ENCODE measurements around the gene TPRKB.

Gene TPRKB

GRCh38 chr2:73714091-73714490 lies 23.1 kb downstream of the TPRKB start:
- H3K79me2 ChIP-seq, result no peaks in the 10 kb centered on the region
- no peak overlapping the region for H2AFZ ChIP-seq
- no peak overlapping the region for H3K9ac ChIP-seq

GRCh38 chr2:73708527-73708926 lies 28.6 kb downstream of the TPRKB start:
- Histone ChIP-seq H3K79me2 (no peaks in the 10 kb centered on the region), H3K27me3 (ENCODE audit: control insufficient read depth, insufficient read depth, low read length) (no peaks in the 10 kb centered on the region), H3K9ac (no peak overlapping the region), H3K4me2 (ENCODE audit: low read length) (no peak overlapping the region), H3K4me3 (ENCODE audit: low read depth, low read length) (no peak overlapping the region), H3K9me3 (ENCODE audit: control insufficient read depth, low read length) (no peaks in the 10 kb centered on the region), H2AFZ (no peak overlapping the region), H3K27ac (no peak overlapping the region), H3K36me3 (ENCODE audit: control insufficient read depth, insufficient read depth, low read length) (no peaks in the 10 kb centered on the region), H3K4me1 (no peaks in the 10 kb centered on the region)
- TF ChIP-seq, protein P1, sequence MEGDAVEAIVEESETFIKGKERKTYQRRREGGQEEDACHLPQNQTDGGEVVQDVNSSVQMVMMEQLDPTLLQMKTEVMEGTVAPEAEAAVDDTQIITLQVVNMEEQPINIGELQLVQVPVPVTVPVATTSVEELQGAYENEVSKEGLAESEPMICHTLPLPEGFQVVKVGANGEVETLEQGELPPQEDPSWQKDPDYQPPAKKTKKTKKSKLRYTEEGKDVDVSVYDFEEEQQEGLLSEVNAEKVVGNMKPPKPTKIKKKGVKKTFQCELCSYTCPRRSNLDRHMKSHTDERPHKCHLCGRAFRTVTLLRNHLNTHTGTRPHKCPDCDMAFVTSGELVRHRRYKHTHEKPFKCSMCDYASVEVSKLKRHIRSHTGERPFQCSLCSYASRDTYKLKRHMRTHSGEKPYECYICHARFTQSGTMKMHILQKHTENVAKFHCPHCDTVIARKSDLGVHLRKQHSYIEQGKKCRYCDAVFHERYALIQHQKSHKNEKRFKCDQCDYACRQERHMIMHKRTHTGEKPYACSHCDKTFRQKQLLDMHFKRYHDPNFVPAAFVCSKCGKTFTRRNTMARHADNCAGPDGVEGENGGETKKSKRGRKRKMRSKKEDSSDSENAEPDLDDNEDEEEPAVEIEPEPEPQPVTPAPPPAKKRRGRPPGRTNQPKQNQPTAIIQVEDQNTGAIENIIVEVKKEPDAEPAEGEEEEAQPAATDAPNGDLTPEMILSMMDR (IDR thresholded peaks at IDR 0.05), result no peak

More at GRCh38 chr2:73714091-73714490, 23.1 kb downstream of the TPRKB start:
- TF ChIP-seq, protein P1 (IDR thresholded peaks at IDR 0.05), result no peak
- Histone ChIP-seq H3K36me3 (ENCODE audit: control insufficient read depth, insufficient read depth, low read length) (no peaks in the 10 kb centered on the region), H3K27ac (no peak overlapping the region), H3K27me3 (ENCODE audit: control insufficient read depth, insufficient read depth, low read length) (no peaks in the 10 kb centered on the region), H3K9me3 (ENCODE audit: control insufficient read depth, low read length) (peaks cover 5% of the 10 kb centered on the region), H3K4me1 (no peaks in the 10 kb centered on the region), H3K4me2 (ENCODE audit: low read length) (no peak overlapping the region), H3K4me3 (ENCODE audit: low read depth, low read length) (no peak overlapping the region)

- H3K79me2 ChIP-seq, result no peaks in the 10 kb centered on the region
- H3K4me1 ChIP-seq, result no peaks in the 10 kb centered on the region
- no peaks in the 10 kb centered on the region for H3K36me3 ChIP-seq (ENCODE audit: control insufficient read depth, insufficient read depth, low read length)
- no peaks in the 10 kb centered on the region for H3K9me3 ChIP-seq (ENCODE audit: control insufficient read depth, low read length)
- no peak overlapping the region for H3K4me2 ChIP-seq (ENCODE audit: low read length)
- H3K9ac ChIP-seq, result no peak overlapping the region
- no peak overlapping the region for H3K4me3 ChIP-seq (ENCODE audit: low read depth, low read length)
- TF ChIP-seq, protein P1 (IDR thresholded peaks at IDR 0.05), result no peak
- H3K27me3 ChIP-seq (ENCODE audit: control insufficient read depth, insufficient read depth, low read length), result no peaks in the 10 kb centered on the region
- no peak overlapping the region for H2AFZ ChIP-seq
- H3K27ac ChIP-seq, result no peak overlapping the region
Measured at GRCh38 chr2:73707636-73708035, 29.5 kb downstream of the TPRKB start.

- H2AFZ ChIP-seq, result no peak overlapping the region
- no peak overlapping the region for H3K9ac ChIP-seq
- no peak overlapping the region for H3K27ac ChIP-seq
- no peaks in the 10 kb centered on the region for H3K79me2 ChIP-seq
- no peaks in the 10 kb centered on the region for H3K4me1 ChIP-seq
- H3K36me3 ChIP-seq (ENCODE audit: control insufficient read depth, insufficient read depth, low read length), result no peaks in the 10 kb centered on the region
- no peak overlapping the region for H3K4me3 ChIP-seq (ENCODE audit: low read depth, low read length)
- H3K9me3 ChIP-seq (ENCODE audit: control insufficient read depth, low read length), result no peaks in the 10 kb centered on the region
- H3K4me2 ChIP-seq (ENCODE audit: low read length), result no peak overlapping the region
- no peaks in the 10 kb centered on the region for H3K27me3 ChIP-seq (ENCODE audit: control insufficient read depth, insufficient read depth, low read length)
- TF ChIP-seq, protein P1 (IDR thresholded peaks at IDR 0.05), result no peak
Measured at GRCh38 chr2:73707058-73707457, 30.1 kb downstream of the TPRKB start.

DNA sequence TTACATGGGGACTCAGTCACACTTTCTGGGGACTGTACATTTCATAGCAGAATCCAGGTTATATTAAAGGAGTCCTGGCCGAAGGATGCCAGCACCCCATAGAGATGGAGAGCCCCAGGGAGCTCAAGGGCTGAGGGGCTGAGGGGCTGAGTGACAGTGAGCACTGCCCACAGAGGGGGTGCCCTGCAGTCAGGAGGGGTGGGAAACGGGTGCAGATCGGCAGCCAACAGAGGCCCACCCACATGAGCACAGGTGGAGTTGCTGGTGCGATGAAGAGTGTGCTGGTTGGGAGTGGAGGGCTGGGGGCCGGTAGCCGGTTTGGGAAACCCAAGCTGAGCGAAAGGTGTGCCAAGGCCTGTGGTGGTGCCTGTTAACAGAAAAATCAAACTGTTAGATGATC lies 32.1 kb downstream of the TPRKB start:
- TF ChIP-seq, protein P1 (IDR thresholded peaks at IDR 0.05), result no peak
- H3K27me3 ChIP-seq (ENCODE audit: control insufficient read depth, insufficient read depth, low read length), result no peaks in the 10 kb centered on the region

More for the DNA sequence above, 32.1 kb downstream of the TPRKB start:
- Histone ChIP-seq H3K9ac (no peak overlapping the region), H3K79me2 (no peaks in the 10 kb centered on the region), H3K27ac (no peak overlapping the region), H3K36me3 (ENCODE audit: control insufficient read depth, insufficient read depth, low read length) (no peaks in the 10 kb centered on the region), H3K4me3 (ENCODE audit: low read depth, low read length) (no peak overlapping the region), H3K4me2 (ENCODE audit: low read length) (no peak overlapping the region), H3K9me3 (ENCODE audit: control insufficient read depth, low read length) (no peaks in the 10 kb centered on the region), H2AFZ (no peak overlapping the region), H3K4me1 (peaks cover 8% of the 10 kb centered on the region)
